ENCODE data around the gene MKRN2. TPM values are rescaled to one million over a fixed set of nuclear protein-coding genes. Genes with fewer than 3 reads are reported as not detected.

Gene MKRN2
- total and polyA plus RNA-seq, 2 of the 8 experiments (the other 6 are each of a cell fraction or from before 2014, with no cell fraction given): 15.3 to 17.6 TPM

- TF ChIP-seq CHD7 (IDR thresholded peaks at IDR 0.05; ENCODE audit: insufficient replicate concordance, low read length) (no peak), CHD1 (IDR thresholded peaks at IDR 0.05; ENCODE audit: low read depth, low read length) (no peak), YY1 (IDR thresholded peaks at IDR 0.05; ENCODE audit: low read depth, low read length) (no peak), TAF1 (IDR thresholded peaks at IDR 0.05; ENCODE audit: low read depth, low read length) (no peak), KDM4A (IDR thresholded peaks at IDR 0.05; ENCODE audit: low read depth, low read length, severe bottlenecking) (no peak), CEBPB (IDR thresholded peaks at IDR 0.05; ENCODE audit: low read depth, low read length) (no peak), ATF2 (IDR thresholded peaks at IDR 0.05; ENCODE audit: low read length) (no peak), MAFK (IDR thresholded peaks at IDR 0.05; ENCODE audit: low read depth, low read length) (no peak), RXRA (IDR thresholded peaks at IDR 0.05; ENCODE audit: insufficient read depth, low read depth, low read length) (no peak), KDM1A (IDR thresholded peaks at IDR 0.05; ENCODE audit: borderline replicate concordance, low read length) (no peak)
Observed at GRCh38 chr3:12512534-12513118, 44.3 kb upstream of the MKRN2 start (continued).
